SK-N-MC (cell line): ENCODE data around the gene GLUD1.

Experiments
- EZH2 ChIP-seq: fragments of 200-600 bp; sonication (generic); IDR thresholded peaks from one replicate; pipeline ENCODE4 v1.6.1; 2017; ENCODE audit warnings: antibody characterized with exemption
- FOXP2 ChIP-seq: optimal IDR thresholded peaks from 2 replicates; pipeline ENCODE3; 2011; ENCODE audit warnings: mild to moderate bottlenecking, moderate library complexity; ENCODE audit not compliant: insufficient read depth; ENCODE audit errors: extremely low read length, control extremely low read depth
- POLR2AphosphoS5 ChIP-seq: IDR thresholded peaks from 2 replicates; pipeline ENCODE4 v1.6.1; 2012; ENCODE audit warnings: mild to moderate bottlenecking, low read depth, low read length, borderline replicate concordance

DNA sequence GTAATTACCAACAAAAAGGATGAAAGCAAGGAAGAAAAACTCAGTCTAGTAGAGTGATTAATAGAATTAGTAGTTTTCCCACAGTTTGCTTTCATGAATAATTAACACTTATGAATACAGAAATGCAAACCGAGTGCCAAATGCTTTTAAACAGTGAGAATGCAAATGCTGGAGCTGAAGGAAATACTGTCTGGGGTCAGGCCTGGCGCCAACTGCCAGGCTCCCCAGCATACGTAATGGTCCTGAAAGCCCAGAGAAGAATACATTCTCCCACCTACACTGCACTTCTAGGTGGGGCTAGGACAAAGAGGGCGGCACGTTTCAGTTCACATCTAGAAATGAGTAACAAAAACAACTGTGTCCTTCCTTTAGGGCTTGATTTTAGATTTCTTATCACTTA is 30.0 kb downstream of the GLUD1 start:
- TF ChIP-seq FOXP2: no peak
- TF ChIP-seq EZH2: no peak
- no peak for TF ChIP-seq POLR2AphosphoS5
